HepG2 (cell line): ENCODE data around the gene CCDC66. TPM values are rescaled to one million over a fixed set of nuclear protein-coding genes. Genes with fewer than 3 reads are reported as not detected.

Source experiments
- AGO2 ChIP-seq: fragments of 200-400 bp; formaldehyde crosslinking; optimal IDR thresholded peaks from 2 replicates; pipeline ENCODE3; 2017; ENCODE audit warnings: mild to moderate bottlenecking, low read depth, low read length, moderate library complexity
- CAMTA2 ChIP-seq: sonication (generic); formaldehyde crosslinking; IDR thresholded peaks from 2 replicates; pipeline ENCODE4 v1.4.0; 2020; ENCODE audit warnings: mild to moderate bottlenecking, missing genetic modification reagents, borderline replicate concordance
- DMAP1 ChIP-seq: IDR thresholded peaks from 2 replicates; pipeline ENCODE4 v1.6.1; 2016
- EP300 ChIP-seq, 3 experiments: sonication (generic) in 1 of 3; formaldehyde crosslinking in 1 of 3; IDR thresholded peaks; 2 replicates each; pipeline versions ENCODE4 v1.5.1 to v1.6.1; 2011 to 2020; ENCODE audit warnings: low read depth in 2 of 3, low read length in 2 of 3, borderline replicate concordance in 1 of 3, improper control_type of control experiment in 1 of 3, mild to moderate bottlenecking in 1 of 3, missing genetic modification reagents in 1 of 3, moderate library complexity in 1 of 3
- ERF ChIP-seq: IDR thresholded peaks from 2 replicates; pipeline ENCODE4 v1.6.1; 2018; ENCODE audit warnings: missing biosample characterization, missing genetic modification reagents
- GATAD1 ChIP-seq: IDR thresholded peaks from 2 replicates; pipeline ENCODE4 v1.6.1; 2016; ENCODE audit warnings: missing genetic modification reagents, missing compliant biosample characterization
- HCFC1 ChIP-seq: fragments of 150-350 bp; IDR thresholded peaks from 2 replicates; pipeline ENCODE4 v1.6.1; 2014; ENCODE audit warnings: low read depth, low read length
- HMG20B ChIP-seq: conservative IDR thresholded peaks from 2 replicates; pipeline ENCODE4 v1.6.1; 2016; ENCODE audit warnings: missing genetic modification reagents, missing compliant biosample characterization
- KAT7 ChIP-seq: IDR thresholded peaks from 2 replicates; pipeline ENCODE4 v1.6.1; 2018; ENCODE audit warnings: borderline replicate concordance, missing compliant biosample characterization
- MLXIP ChIP-seq: sonication (generic); formaldehyde crosslinking; IDR thresholded peaks from 2 replicates; pipeline ENCODE4 v1.9.0; 2021; ENCODE audit warnings: missing genetic modification reagents, borderline replicate concordance
- NAIF1 ChIP-seq: sonication (generic); formaldehyde crosslinking; IDR thresholded peaks from 2 replicates; pipeline ENCODE4 v1.5.0; 2020; ENCODE audit warnings: mild to moderate bottlenecking, missing genetic modification reagents, borderline replicate concordance
- NFYB ChIP-seq: sonication (generic); formaldehyde crosslinking; IDR thresholded peaks from 2 replicates; pipeline ENCODE4 v1.4.0; 2020; ENCODE audit warnings: missing genetic modification reagents
- PHF21A ChIP-seq: sonication (generic); formaldehyde crosslinking; IDR thresholded peaks from 2 replicates; pipeline ENCODE4 v1.5.0; 2020; ENCODE audit warnings: mild to moderate bottlenecking, missing genetic modification reagents
- RBM22 ChIP-seq: fragments of 200-400 bp; formaldehyde crosslinking; optimal IDR thresholded peaks from 2 replicates; pipeline ENCODE3; 2017; ENCODE audit warnings: mild to moderate bottlenecking, low read length, moderate library complexity
- TFDP1 ChIP-seq: IDR thresholded peaks from 2 replicates; pipeline ENCODE4 v1.6.1; 2016; ENCODE audit warnings: missing compliant biosample characterization, missing genetic modification reagents, borderline replicate concordance
- ZC3H13 ChIP-seq: sonication (generic); formaldehyde crosslinking; IDR thresholded peaks from 2 replicates; pipeline ENCODE4 v1.8.1; 2023; ENCODE audit warnings: mild to moderate bottlenecking, missing genetic modification reagents, moderate library complexity
- ZFP37 ChIP-seq: sonication (generic); formaldehyde crosslinking; IDR thresholded peaks from 2 replicates; pipeline ENCODE4 v1.4.0; 2020; ENCODE audit warnings: missing genetic modification reagents, borderline replicate concordance
- ZFP90 ChIP-seq: sonication (generic); formaldehyde crosslinking; IDR thresholded peaks from 2 replicates; pipeline ENCODE4 v1.8.0; 2022; ENCODE audit warnings: missing genetic modification reagents, mild to moderate bottlenecking, inconsistent platforms, borderline replicate concordance
- ZMYM2 ChIP-seq: sonication (generic); formaldehyde crosslinking; IDR thresholded peaks from 2 replicates; pipeline ENCODE4 v1.8.0; 2022; ENCODE audit warnings: mild to moderate bottlenecking, missing genetic modification reagents
- ZNF18 ChIP-seq: sonication (generic); formaldehyde crosslinking; IDR thresholded peaks from 2 replicates; pipeline ENCODE4 v1.8.0; 2022; ENCODE audit warnings: mild to moderate bottlenecking, missing genetic modification reagents; ENCODE audit not compliant: insufficient replicate concordance
- ZNF329 ChIP-seq: sonication (generic); formaldehyde crosslinking; IDR thresholded peaks from 2 replicates; pipeline ENCODE4 v1.9.0; 2021; ENCODE audit warnings: low read depth, mild to moderate bottlenecking, missing genetic modification reagents
- ZNF451 ChIP-seq: sonication (generic); formaldehyde crosslinking; IDR thresholded peaks from 2 replicates; pipeline ENCODE4 v1.5.0; 2020; ENCODE audit warnings: mild to moderate bottlenecking, missing genetic modification reagents
- ZNF552 ChIP-seq: sonication (generic); formaldehyde crosslinking; IDR thresholded peaks from 2 replicates; pipeline ENCODE4 v1.9.0; 2022; ENCODE audit warnings: missing genetic modification reagents, mild to moderate bottlenecking, borderline replicate concordance
- ZSCAN30 ChIP-seq: sonication (generic); formaldehyde crosslinking; IDR thresholded peaks from 2 replicates; pipeline ENCODE4 v1.5.0; 2020; ENCODE audit warnings: mild to moderate bottlenecking, missing genetic modification reagents
- polyA plus RNA-seq, 8 experiments: library from polyadenylated mRNA; depleted of rRNA in 3 of 8; stranded (reverse) in 7 of 8; unstranded in 1 of 8; fragments of >200 nt; fragmentation: Illumina TruSeq in 4 of 8; extraction: Trizol in 4 of 8; gene quantifications; 2 replicates each; pipeline versions ENCODE4 v1.2.1 to v1.2.3, GENCODE V29; 2011 to 2016; ENCODE audit warnings: low read depth in 4 of 8, missing spikeins in 1 of 8, mixed read lengths in 1 of 8; ENCODE audit not compliant: insufficient read depth in 1 of 8
- total RNA-seq, 5 experiments: library from RNA; depleted of rRNA; stranded (reverse); fragments of >200 nt; fragmentation: Illumina TruSeq; extraction: Trizol; gene quantifications; 2 replicates each; pipeline ENCODE4 v1.2.3, GENCODE V29; 2016; ENCODE audit warnings: low read depth in 1 of 5

The CCDC66 gene
- total and polyA plus RNA-seq, 2 of the 13 experiments (the other 11 are each of a cell fraction or from before 2014, with no cell fraction given) = 8.4 to 19.9 TPM

GRCh38 chr3:56556908-56557830, at the start of gene CCDC66 (continued):
- TF ChIP-seq MLXIP (CRISPR knock-in tag) = no peak
- peak; percentile 98 for TF ChIP-seq TFDP1 (CRISPR knock-in tag)
- TF ChIP-seq HMG20B (CRISPR knock-in tag) = no peak
- TF ChIP-seq DMAP1 (CRISPR knock-in tag) = peak; percentile 48; the same call in 1 of the 2 replicates
- TF ChIP-seq ZMYM2 (CRISPR knock-in tag) = no peak
- peak; percentile 73 for TF ChIP-seq ZNF18 (CRISPR knock-in tag)
- no peak for TF ChIP-seq CAMTA2
- no peak for TF ChIP-seq PHF21A (CRISPR knock-in tag)
- no peak for TF ChIP-seq NAIF1 (CRISPR knock-in tag)
- no peak for TF ChIP-seq RBM22
- TF ChIP-seq AGO2 = no peak
- TF ChIP-seq ERF (CRISPR knock-in tag) = peak; percentile 60; the same call in 1 of the 2 replicates
- TF ChIP-seq ZNF552 (CRISPR knock-in tag) = no peak
- no peak for TF ChIP-seq HCFC1
- TF ChIP-seq ZFP90 (CRISPR knock-in tag) = peak; percentile 69; the same call in 1 of the 2 replicates
- TF ChIP-seq ZNF451 (CRISPR knock-in tag) = 0 out of 2 replicates have a peak, but pooled peaks have one; percentile 36
- peak; percentile 78; the same call in 1 of the 2 replicates for TF ChIP-seq ZC3H13 (CRISPR knock-in tag)
- TF ChIP-seq ZSCAN30 (CRISPR knock-in tag) = no peak
- TF ChIP-seq KAT7 = no peak; the same call in 1 of the 2 replicates
- 0 out of 2 replicates have a peak, but pooled peaks have one; percentile 50 for TF ChIP-seq ZFP37
- TF ChIP-seq NFYB (CRISPR knock-in tag) = peak; percentile 95
- peak; percentile 67; the same call in 1 of the 2 replicates for TF ChIP-seq ZNF329 (CRISPR knock-in tag)
- TF ChIP-seq GATAD1 (CRISPR knock-in tag) = peak; percentile 89
- TF ChIP-seq EP300 (IDR thresholded peaks at IDR 0.05; ENCODE audit: low read depth in 2 of 2, low read length in 2 of 2) = no peak
- TF ChIP-seq EP300 (CRISPR knock-in tag; IDR thresholded peaks at IDR 0.05; ENCODE audit: borderline replicate concordance) = no peak
